Right lobe of liver (tissue), 4 donors: ENCODE results near the gene CILP.

Experiments
- CTCF ChIP-seq, 4 donors: fragments of 200-600 bp in 3 of 4; fragments of 450-650 bp in 1 of 4; IDR thresholded peaks; one replicate each; pipeline versions ENCODE4 v1.5.1 to v1.8.0; 2016 to 2022; ENCODE audit warnings: antibody characterized with exemption in 4 of 4, mild to moderate bottlenecking in 2 of 4
- POLR2A ChIP-seq: fragments of 450-650 bp; IDR thresholded peaks from one replicate; pipeline ENCODE4 v1.6.1; 2017; ENCODE audit warnings: antibody characterized with exemption, mild to moderate bottlenecking
- donor health status: DM: no; HTN: no; CAD: no.
- donor health status: DM: no; HTN: no; CAD: no.
- donor health status: DM: no; HTN: yes; CAD: no.

- TF ChIP-seq POLR2A (no peak), CTCF (IDR thresholded peaks at IDR 0.05) (no peak)
Observed at GRCh38 chr15:65204236-65204930, 6.9 kb downstream of the CILP start.
